Upper lobe of left lung (tissue), 6 donors: ENCODE data around the gene RGL4. TPM values are rescaled to one million over a fixed set of nuclear protein-coding genes. Genes with fewer than 3 reads are reported as not detected.
"Not testable (repeated sequence)": the region's sequence is repeated elsewhere in the genome, so short reads cannot be mapped to it uniquely, and the experiment has no call there.

Experiments
- ATAC-seq, 2 donors: fragments of 200-7000 bp; cut with Tn5 transposase; one replicate each; pipeline ENCODE4 v1.9.1; 2022; ENCODE audit warnings: mild to moderate bottlenecking in 2 of 2, moderate library complexity in 2 of 2; ENCODE audit not compliant: low FRiP score in 2 of 2
- DNase-seq, 2 donors: peaks; one replicate each; pipeline ENCODE4 v3.0.0-alpha.2; 2019 to 2020
- H3K27ac ChIP-seq, 4 donors: fragments of 200-600 bp; sonication (generic); one replicate each; pipeline ENCODE4 v1.5.1; 2016 to 2019
- H3K27me3 ChIP-seq, 4 donors: fragments of 200-600 bp; sonication (generic); one replicate each; pipeline ENCODE4 v1.5.1; 2017 to 2019
- H3K36me3 ChIP-seq, 4 donors: fragments of 200-600 bp; sonication (generic); one replicate each; pipeline ENCODE4 v1.5.1; 2016 to 2019
- H3K4me1 ChIP-seq, 4 donors: fragments of 200-600 bp; sonication (generic); one replicate each; pipeline ENCODE4 v1.5.1; 2018 to 2019
- H3K4me3 ChIP-seq, 4 donors: fragments of 200-600 bp; sonication (generic); one replicate each; pipeline ENCODE4 v1.5.1; 2017 to 2019; ENCODE audit warnings: mild to moderate bottlenecking in 2 of 4, moderate library complexity in 1 of 4
- H3K9me3 ChIP-seq, 4 donors: fragments of 200-600 bp; sonication (generic); one replicate each; pipeline ENCODE4 v1.5.1; 2018 to 2019
- EP300 ChIP-seq, 4 donors: sonication (generic); formaldehyde crosslinking; IDR thresholded peaks; one replicate each; pipeline ENCODE4 v1.5.1; 2017; ENCODE audit warnings: antibody characterized with exemption in 4 of 4, control low read depth in 2 of 4
- POLR2A ChIP-seq, 4 donors: fragments of 450-650 bp; IDR thresholded peaks; one replicate each; pipeline ENCODE4 v1.5.1; 2016 to 2017; ENCODE audit warnings: antibody characterized with exemption in 4 of 4, mild to moderate bottlenecking in 2 of 4
- POLR2AphosphoS5 ChIP-seq, 2 donors: sonication (generic); formaldehyde crosslinking; IDR thresholded peaks; one replicate each; pipeline ENCODE4 v1.5.1; 2017; ENCODE audit warnings: antibody characterized with exemption in 2 of 2
- WGBS, 2 donors: methylation state at CpG; one replicate each; pipeline ENCODE4 v1.1.5; 2017 to 2018; 5-methylcytosine and 5-hydroxymethylcytosine counted together
- total RNA-seq, 6 donors: library from RNA; depleted of rRNA in 4 of 6; stranded (reverse); fragments of >200 nt in 4 of 6; gene quantifications; one replicate each; pipeline versions ENCODE4 v1.1.0 to v1.2.1, GENCODE V29; 2016 to 2021
- TF ChIP-seq, protein P1 (sequence below), 6 experiments: fragments of 450-650 bp in 4 of 6; fragments of 200-600 bp in 2 of 6; sonication (generic) in 2 of 6; IDR thresholded peaks; one replicate each; pipeline ENCODE4 v1.5.1; 2016 to 2019; ENCODE audit warnings: antibody characterized with exemption in 6 of 6
- donor health status: DM: no; HTN: no; CAD: no; lungs with moderate emphysema.
- donor health status: DM: no; HTN: yes; CAD: no; lungs with severe emphysema.

Gene RGL4
- total RNA-seq, 6 donors from 2014 or later, result 0.67 to 4.0 (median 2.6) TPM; not detected in 1

- peaks cover 0 to 3% (median 0%) of the 10 kb centered on the region in 4 donors for H3K36me3 ChIP-seq
- no peaks in the 10 kb centered on the region for H3K27me3 ChIP-seq
- no peaks in the 10 kb centered on the region for H3K9me3 ChIP-seq
- H3K27ac ChIP-seq, result no peak overlapping the region
- H3K4me1 ChIP-seq, result peaks cover 3 to 13% (median 8%) of the 10 kb centered on the region in 4 donors
- no peak overlapping the region for H3K4me3 ChIP-seq
- ATAC-seq (no peak), DNase-seq (no peak)
- 82 to 86% methylated on average over 6 to 7 of the region's 7 CpGs for WGBS, 2 donors
- TF ChIP-seq POLR2AphosphoS5 (IDR thresholded peaks at IDR 0.05), result no peak
These were observed 17.7 kb upstream of the RGL4 start for GRCh38 chr22:23673050-23673620.

DNA sequence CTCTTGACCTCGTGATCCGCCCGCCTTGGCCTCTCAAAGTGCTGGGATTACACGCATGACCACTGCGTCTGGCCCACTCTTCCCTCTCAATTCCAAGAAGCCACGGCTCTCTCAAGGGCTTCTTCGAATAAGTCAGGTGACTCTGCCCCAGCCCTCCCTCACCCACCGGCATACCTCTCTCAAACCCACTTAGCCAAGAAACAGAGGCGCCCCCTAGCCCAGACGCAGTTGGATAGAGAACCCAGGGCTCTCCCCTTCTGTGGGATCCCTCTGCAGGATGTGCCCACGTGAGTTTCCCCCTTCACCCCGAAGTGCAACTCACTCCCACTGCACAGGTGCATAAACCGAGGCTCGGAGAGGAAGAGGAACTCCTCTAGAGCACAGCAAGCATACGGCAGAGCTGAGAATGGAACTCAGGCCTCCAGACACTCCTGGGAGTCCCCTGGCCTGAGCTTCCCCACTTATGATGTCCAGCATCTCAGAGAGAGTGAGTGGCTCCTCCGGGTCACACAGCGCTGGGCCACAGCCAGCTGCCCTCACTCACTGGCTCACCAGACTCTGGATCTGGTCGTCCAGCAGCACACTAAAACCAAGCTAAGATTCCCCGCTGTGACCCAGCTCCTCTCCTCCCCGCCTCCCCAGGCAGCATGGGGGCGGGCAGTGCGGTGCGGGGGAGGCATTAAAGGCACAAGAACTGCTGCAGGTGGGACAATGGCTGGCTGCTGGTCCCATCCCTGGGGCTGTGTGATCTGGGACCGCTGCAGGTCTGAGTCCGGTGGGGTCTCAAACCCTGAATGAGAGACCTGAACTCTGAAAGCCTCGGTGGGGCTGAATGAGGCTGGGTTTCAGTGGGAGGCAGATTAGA, 16.8 kb upstream of the RGL4 start:
- Histone ChIP-seq H3K4me1 (peaks cover 3 to 13% (median 8%) of the 10 kb centered on the region in 4 donors), H3K27ac (peak overlapping the region in 1 of 4 donors; percentile 44), H3K4me3 (no peak overlapping the region), H3K27me3 (no peaks in the 10 kb centered on the region), H3K36me3 (peaks cover 0 to 3% (median 0%) of the 10 kb centered on the region in 4 donors), H3K9me3 (no peaks in the 10 kb centered on the region)
- WGBS, 2 donors, result 84 to 91% methylated on average over 22 to 24 of the region's 26 CpGs
- DNase-seq, result no peak
- no peak for TF ChIP-seq EP300 (IDR thresholded peaks at IDR 0.05)
- TF ChIP-seq, protein P1, sequence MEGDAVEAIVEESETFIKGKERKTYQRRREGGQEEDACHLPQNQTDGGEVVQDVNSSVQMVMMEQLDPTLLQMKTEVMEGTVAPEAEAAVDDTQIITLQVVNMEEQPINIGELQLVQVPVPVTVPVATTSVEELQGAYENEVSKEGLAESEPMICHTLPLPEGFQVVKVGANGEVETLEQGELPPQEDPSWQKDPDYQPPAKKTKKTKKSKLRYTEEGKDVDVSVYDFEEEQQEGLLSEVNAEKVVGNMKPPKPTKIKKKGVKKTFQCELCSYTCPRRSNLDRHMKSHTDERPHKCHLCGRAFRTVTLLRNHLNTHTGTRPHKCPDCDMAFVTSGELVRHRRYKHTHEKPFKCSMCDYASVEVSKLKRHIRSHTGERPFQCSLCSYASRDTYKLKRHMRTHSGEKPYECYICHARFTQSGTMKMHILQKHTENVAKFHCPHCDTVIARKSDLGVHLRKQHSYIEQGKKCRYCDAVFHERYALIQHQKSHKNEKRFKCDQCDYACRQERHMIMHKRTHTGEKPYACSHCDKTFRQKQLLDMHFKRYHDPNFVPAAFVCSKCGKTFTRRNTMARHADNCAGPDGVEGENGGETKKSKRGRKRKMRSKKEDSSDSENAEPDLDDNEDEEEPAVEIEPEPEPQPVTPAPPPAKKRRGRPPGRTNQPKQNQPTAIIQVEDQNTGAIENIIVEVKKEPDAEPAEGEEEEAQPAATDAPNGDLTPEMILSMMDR (IDR thresholded peaks at IDR 0.05), result no peak
- TF ChIP-seq POLR2AphosphoS5 (IDR thresholded peaks at IDR 0.05), result no peak
- ATAC-seq, result no peak

GRCh38 chr22:23674886-23675501, 15.8 kb upstream of the RGL4 start:
- ATAC-seq, H3K9me3 ChIP-seq: not testable (repeated sequence)
- peak overlapping the region in 1 of 4 donors; percentile 18 for H3K27ac ChIP-seq

DNA sequence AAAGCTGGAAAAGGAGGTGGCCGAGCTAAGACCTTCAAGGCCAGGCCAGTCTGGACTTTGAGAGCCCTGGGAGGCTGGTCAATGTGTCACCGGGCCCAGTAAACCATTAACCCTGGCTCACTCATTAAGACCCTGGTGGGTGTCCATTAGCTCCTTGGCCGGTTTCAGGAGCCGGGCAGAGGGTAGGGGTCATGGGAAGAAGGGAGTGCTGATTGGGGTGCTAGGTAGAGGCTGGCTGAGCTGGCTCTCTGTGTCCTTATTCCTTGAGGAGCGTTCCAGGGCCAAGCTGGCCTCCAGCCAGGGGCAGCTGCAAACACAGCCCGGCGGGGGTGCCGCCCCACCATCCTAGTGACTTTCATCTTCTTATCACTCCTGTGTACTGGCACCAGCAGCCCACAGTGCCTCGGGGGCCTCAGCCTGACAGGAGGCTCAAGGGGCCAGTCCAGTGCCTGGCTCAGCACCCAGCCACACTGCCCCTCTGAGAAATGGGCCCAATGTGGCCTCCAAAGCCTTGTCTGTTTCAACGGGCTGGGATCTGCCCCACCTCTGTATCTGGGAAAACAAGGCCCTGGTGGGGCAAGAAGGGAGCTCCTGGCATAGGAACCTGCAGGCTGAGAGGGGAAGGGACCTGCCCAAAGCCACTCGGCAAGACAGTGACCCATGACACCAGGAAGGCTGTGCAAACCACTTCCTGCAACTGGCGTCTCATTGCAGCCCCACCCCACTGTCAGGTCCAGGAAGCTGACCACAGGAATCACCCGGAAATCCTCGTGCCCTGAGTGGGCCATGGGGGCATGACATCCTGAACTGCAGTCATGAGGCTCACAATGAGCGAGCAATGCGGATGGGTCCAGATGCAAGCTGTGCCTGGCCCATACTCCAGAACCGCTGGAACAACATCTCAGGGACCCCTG, 15.1 kb upstream of the RGL4 start:
- H3K9me3 ChIP-seq, result no peaks in the 10 kb centered on the region
- ATAC-seq, result peak; percentile 31 to 40

More at GRCh38 chr22:23674886-23675501, 15.8 kb upstream of the RGL4 start:
- DNase-seq, H3K27me3 ChIP-seq, H3K4me3 ChIP-seq, H3K36me3 ChIP-seq: not testable (repeated sequence)
- peaks cover 3 to 13% (median 8%) of the 10 kb centered on the region in 4 donors for H3K4me1 ChIP-seq
- WGBS, 2 donors, result 84 to 92% methylated on average over 5 to 6 of the region's 6 CpGs

GRCh38 chr22:23676841-23677700, 13.7 kb upstream of the RGL4 start:
- peak in 1 of 2 donors; percentile 3 for DNase-seq
- Histone ChIP-seq H3K4me1 (peaks cover 3 to 13% (median 8%) of the 10 kb centered on the region in 4 donors), H3K36me3 (peaks cover 0 to 12% (median 8%) of the 10 kb centered on the region in 4 donors)
- ATAC-seq, H3K27ac ChIP-seq, H3K27me3 ChIP-seq, H3K4me3 ChIP-seq, H3K9me3 ChIP-seq: not testable (repeated sequence)
- 93 to 100% methylated on average over 6 to 12 of the region's 12 CpGs for WGBS, 2 donors

More for the DNA sequence above, 15.1 kb upstream of the RGL4 start:
- Histone ChIP-seq H3K4me1 (peaks cover 3 to 13% (median 8%) of the 10 kb centered on the region in 4 donors), H3K27ac (peak overlapping the region in 1 of 4 donors; percentile 18), H3K4me3 (no peak overlapping the region), H3K27me3 (no peaks in the 10 kb centered on the region), H3K36me3 (peaks cover 0 to 3% (median 0%) of the 10 kb centered on the region in 4 donors)
- TF ChIP-seq EP300 (IDR thresholded peaks at IDR 0.05) (no peak), POLR2AphosphoS5 (IDR thresholded peaks at IDR 0.05) (no peak), POLR2A (IDR thresholded peaks at IDR 0.05) (no peak)
- TF ChIP-seq, protein P1 (IDR thresholded peaks at IDR 0.05), result no peak
- 59 to 62% methylated on average over 11 to 13 of the region's 17 CpGs for WGBS, 2 donors
- peak in 1 of 2 donors; percentile 47 for DNase-seq
